ENCODE data around the gene KIF16B.

DNA sequence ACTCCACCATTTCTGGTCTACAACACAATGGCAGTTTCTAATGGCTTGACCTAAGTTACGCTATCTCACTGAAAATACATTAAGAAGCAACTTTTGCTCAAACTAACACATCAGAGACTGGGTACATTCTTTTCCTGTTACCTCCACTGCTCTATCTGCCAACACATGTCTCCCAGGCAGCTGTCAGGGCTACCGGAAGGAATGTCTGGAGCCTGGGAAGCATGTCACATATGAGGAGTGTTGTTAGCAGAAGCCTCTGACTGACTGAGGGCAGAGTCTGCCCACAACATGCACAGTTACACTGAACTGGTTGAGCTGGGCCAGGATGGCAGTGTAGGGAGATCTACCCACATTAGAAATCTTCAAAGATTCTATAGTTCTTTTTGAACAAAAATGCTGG lies 264.5 kb downstream of the KIF16B start:
- TF ChIP-seq, protein P1, sequence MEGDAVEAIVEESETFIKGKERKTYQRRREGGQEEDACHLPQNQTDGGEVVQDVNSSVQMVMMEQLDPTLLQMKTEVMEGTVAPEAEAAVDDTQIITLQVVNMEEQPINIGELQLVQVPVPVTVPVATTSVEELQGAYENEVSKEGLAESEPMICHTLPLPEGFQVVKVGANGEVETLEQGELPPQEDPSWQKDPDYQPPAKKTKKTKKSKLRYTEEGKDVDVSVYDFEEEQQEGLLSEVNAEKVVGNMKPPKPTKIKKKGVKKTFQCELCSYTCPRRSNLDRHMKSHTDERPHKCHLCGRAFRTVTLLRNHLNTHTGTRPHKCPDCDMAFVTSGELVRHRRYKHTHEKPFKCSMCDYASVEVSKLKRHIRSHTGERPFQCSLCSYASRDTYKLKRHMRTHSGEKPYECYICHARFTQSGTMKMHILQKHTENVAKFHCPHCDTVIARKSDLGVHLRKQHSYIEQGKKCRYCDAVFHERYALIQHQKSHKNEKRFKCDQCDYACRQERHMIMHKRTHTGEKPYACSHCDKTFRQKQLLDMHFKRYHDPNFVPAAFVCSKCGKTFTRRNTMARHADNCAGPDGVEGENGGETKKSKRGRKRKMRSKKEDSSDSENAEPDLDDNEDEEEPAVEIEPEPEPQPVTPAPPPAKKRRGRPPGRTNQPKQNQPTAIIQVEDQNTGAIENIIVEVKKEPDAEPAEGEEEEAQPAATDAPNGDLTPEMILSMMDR (IDR thresholded peaks at IDR 0.05 in 2 of 3, conservative IDR thresholded peaks at IDR 0.05 in 1 of 3; ENCODE audit: control insufficient read depth in 2 of 3, extremely low read depth in 1 of 3, insufficient read depth in 1 of 3, low read depth in 3 of 3, low read length in 3 of 3): no peak
- TF ChIP-seq BCL11A (IDR thresholded peaks at IDR 0.05; ENCODE audit: low read depth, low read length) (no peak), NFIC (IDR thresholded peaks at IDR 0.05; ENCODE audit: low read depth, low read length) (no peak), SREBF1 (IDR thresholded peaks at IDR 0.05; ENCODE audit: low read length) (no peak), MYC (IDR thresholded peaks at IDR 0.05; ENCODE audit: insufficient read depth, insufficient read length, insufficient replicate concordance, low read length, severe bottlenecking) (no peak)

All from GM12878 (cell line).